B cell (primary cell): Measurements from ENCODE around the gene CHRNG. TPM values are rescaled to one million over a fixed set of nuclear protein-coding genes. Genes with fewer than 3 reads are reported as not detected.

Source experiments
- ATAC-seq: fragments of 200-7000 bp; cut with Tn5 transposase; one replicate; pipeline ENCODE4 v1.10.0; 2021; ENCODE audit warnings: low read depth, mild to moderate bottlenecking, moderate number of reproducible peaks, moderate library complexity
- CTCF ChIA-PET: fragments of 350-600 bp; sonication (Branson Sonifier 250); formaldehyde crosslinking; loops from one replicate; lab custom pipeline; 2021; ENCODE audit warnings: antibody characterized with exemption, inconsistent platforms; lab: Charles Lee
- POLR2A ChIA-PET: fragments of 350-600 bp; sonication (Branson Sonifier 250); formaldehyde crosslinking; loops from one replicate; lab custom pipeline; 2021; ENCODE audit warnings: antibody characterized with exemption; lab: Charles Lee
- DNase-seq: peaks from one replicate; pipeline ENCODE4 v3.0.0; 2013
- H2AFZ ChIP-seq: 2 replicates; pipeline ENCODE4 v1.6.1; 2012; ENCODE audit warnings: mild to moderate bottlenecking, low read depth, low read length; ENCODE audit not compliant: insufficient read depth, poor library complexity, severe bottlenecking
- H3K27ac ChIP-seq, 2 donors: 1 replicate in 1 of 2; 2 replicates in 1 of 2; pipeline ENCODE4 v1.5.1; 2012 to 2013; ENCODE audit warnings: low read length in 2 of 2, mild to moderate bottlenecking in 2 of 2, moderate library complexity in 1 of 2
- H3K27me3 ChIP-seq, 4 experiments: fragments of 200-600 bp in 1 of 4; sonication (generic) in 1 of 4; replicated peaks in 1 of 4; 1 replicate in 2 of 4; 2 replicates in 2 of 4; pipeline versions ENCODE4 v1.6.1 to v1.7.0; 2013 to 2016; ENCODE audit warnings: low read length in 3 of 4, mild to moderate bottlenecking in 2 of 4, mixed read lengths in 1 of 4, moderate library complexity in 1 of 4; ENCODE audit not compliant: insufficient read depth in 4 of 4, control insufficient read depth in 3 of 4; ENCODE audit errors: control extremely low read depth in 1 of 4
- H3K36me3 ChIP-seq, 2 experiments: replicated peaks in 1 of 2; 1 replicate in 1 of 2; 2 replicates in 1 of 2; pipeline versions ENCODE4 v1.6.1 to v1.7.1; 2013; ENCODE audit warnings: low read length in 1 of 2; ENCODE audit not compliant: insufficient read depth in 2 of 2, control insufficient read depth in 1 of 2; ENCODE audit errors: control extremely low read depth in 1 of 2, extremely low read depth in 1 of 2
- H3K4me1 ChIP-seq, 2 donors: fragments of 200-600 bp in 1 of 2; sonication (generic) in 1 of 2; 1 replicate in 1 of 2; 2 replicates in 1 of 2; pipeline versions ENCODE4 v1.5.1 to v1.6.1; 2013 to 2017; ENCODE audit warnings: low read length in 2 of 2; ENCODE audit not compliant: control insufficient read depth in 2 of 2, insufficient read depth in 2 of 2
- H3K4me2 ChIP-seq: replicated peaks from 2 replicates; pipeline ENCODE3; 2012; ENCODE audit warnings: mild to moderate bottlenecking, low read depth, low read length; ENCODE audit not compliant: poor library complexity, severe bottlenecking
- H3K4me3 ChIP-seq, 5 experiments: fragments of 200-600 bp in 1 of 5; sonication (generic) in 1 of 5; 1 replicate in 3 of 5; 2 replicates in 2 of 5; pipeline versions ENCODE4 v1.5.1 to v1.7.0; 2011 to 2016; ENCODE audit warnings: low read length in 4 of 5, mild to moderate bottlenecking in 4 of 5, low read depth in 2 of 5, control low read depth in 1 of 5, moderate library complexity in 1 of 5; ENCODE audit not compliant: insufficient read depth in 1 of 5; ENCODE audit errors: control extremely low read depth in 1 of 5, extremely low read depth in 1 of 5
- H3K79me2 ChIP-seq: fragments of 200-600 bp; sonication (generic); one replicate; pipeline ENCODE4 v1.6.0; 2016; ENCODE audit warnings: low read length; ENCODE audit not compliant: control insufficient read depth, insufficient read depth
- H3K9ac ChIP-seq: fragments of 200-600 bp; sonication (generic); 2 replicates; pipeline ENCODE4 v1.6.1; 2017; ENCODE audit warnings: mild to moderate bottlenecking, low read length, moderate library complexity
- H3K9me3 ChIP-seq, 3 donors: one replicate each; pipeline versions ENCODE4 v1.6.1 to v1.7.1; 2013; ENCODE audit warnings: low read length in 2 of 3; ENCODE audit not compliant: control insufficient read depth in 2 of 3, insufficient read depth in 1 of 3; ENCODE audit errors: control extremely low read depth in 1 of 3
- H4K20me1 ChIP-seq: 2 replicates; pipeline ENCODE4 v1.6.0; 2012; ENCODE audit warnings: mild to moderate bottlenecking, low read length; ENCODE audit not compliant: insufficient read depth, control insufficient read depth, poor library complexity, severe bottlenecking
- H3K27ac Mint-ChIP-seq: one replicate; pipeline ENCODE4 v1.8.0; 2021; ENCODE audit warnings: mixed read lengths
- H3K27me3 Mint-ChIP-seq: one replicate; pipeline ENCODE4 v1.8.0; 2021; ENCODE audit warnings: mixed read lengths
- H3K4me1 Mint-ChIP-seq: one replicate; pipeline ENCODE4 v1.8.0; 2021; ENCODE audit warnings: mixed read lengths
- H3K4me3 Mint-ChIP-seq: one replicate; pipeline ENCODE4 v1.8.0; 2021; ENCODE audit warnings: mixed read lengths
- H3K9me3 Mint-ChIP-seq: one replicate; pipeline ENCODE4 v1.8.0; 2022; ENCODE audit warnings: mixed read lengths; ENCODE audit not compliant: insufficient read depth
- EZH2 ChIP-seq: IDR thresholded peaks from 2 replicates; pipeline ENCODE4 v1.6.1; 2012; ENCODE audit warnings: borderline replicate concordance, low read depth, mild to moderate bottlenecking, moderate library complexity, low read length; ENCODE audit not compliant: insufficient read depth, poor library complexity, severe bottlenecking
- WGBS: methylation state at CpG from one replicate; pipeline ENCODE4 v1.1.5; 2013; ENCODE audit warnings: missing lambda C conversion rate; ENCODE audit not compliant: insufficient coverage; 5-methylcytosine and 5-hydroxymethylcytosine counted together
- intact Hi-C: fragments of 100-400 bp; cut with micrococcal nuclease; formaldehyde crosslinking; loops from one replicate; pipeline ENCODE4 v1.10.0; 2022
- polyA plus RNA-seq: library from polyadenylated mRNA; depleted of rRNA; stranded (reverse); fragments of >200 nt; gene quantifications from 2 replicates; pipeline ENCODE4 v1.2.3, GENCODE V29; 2012
- total RNA-seq, 2 donors: library from RNA; stranded (reverse); fragments of 120-200 nt in 1 of 2; gene quantifications; 1 replicate in 1 of 2; 2 replicates in 1 of 2; pipeline versions ENCODE4 v1.2.3 to v1.2.4, GENCODE V29; 2013 to 2022
- TF ChIP-seq, protein P1 (sequence below): fragments of 200-600 bp; IDR thresholded peaks from one replicate; pipeline ENCODE4 v1.8.0; 2022; ENCODE audit warnings: antibody characterized with exemption, mild to moderate bottlenecking

The CHRNG gene
- total and polyA plus RNA-seq, 2 donors (not counting 1 experiment from before 2014, with no cell fraction given): not detected

DNA sequence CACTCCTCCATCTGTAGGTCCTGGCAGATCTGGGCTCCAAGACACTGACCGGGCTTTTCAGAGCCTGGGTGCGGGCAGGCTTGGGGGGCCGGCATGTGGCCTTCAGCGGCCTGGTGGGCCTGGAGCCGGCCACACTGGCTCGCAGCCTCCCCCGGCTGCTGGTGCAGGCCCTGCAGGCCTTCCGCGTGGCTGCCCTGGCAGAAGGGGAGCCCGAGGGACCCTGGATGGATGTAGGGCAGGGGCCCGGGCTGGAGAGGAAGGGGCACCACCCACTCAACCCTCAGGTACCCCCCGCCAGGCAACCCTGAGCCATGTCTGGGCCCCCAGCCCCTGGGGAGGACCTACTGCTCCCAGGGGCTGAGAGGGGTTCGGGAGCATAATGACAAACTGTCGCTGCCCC lies 14.3 kb upstream of the CHRNG start:
- no peak for TF ChIP-seq EZH2
- TF ChIP-seq, protein P1, sequence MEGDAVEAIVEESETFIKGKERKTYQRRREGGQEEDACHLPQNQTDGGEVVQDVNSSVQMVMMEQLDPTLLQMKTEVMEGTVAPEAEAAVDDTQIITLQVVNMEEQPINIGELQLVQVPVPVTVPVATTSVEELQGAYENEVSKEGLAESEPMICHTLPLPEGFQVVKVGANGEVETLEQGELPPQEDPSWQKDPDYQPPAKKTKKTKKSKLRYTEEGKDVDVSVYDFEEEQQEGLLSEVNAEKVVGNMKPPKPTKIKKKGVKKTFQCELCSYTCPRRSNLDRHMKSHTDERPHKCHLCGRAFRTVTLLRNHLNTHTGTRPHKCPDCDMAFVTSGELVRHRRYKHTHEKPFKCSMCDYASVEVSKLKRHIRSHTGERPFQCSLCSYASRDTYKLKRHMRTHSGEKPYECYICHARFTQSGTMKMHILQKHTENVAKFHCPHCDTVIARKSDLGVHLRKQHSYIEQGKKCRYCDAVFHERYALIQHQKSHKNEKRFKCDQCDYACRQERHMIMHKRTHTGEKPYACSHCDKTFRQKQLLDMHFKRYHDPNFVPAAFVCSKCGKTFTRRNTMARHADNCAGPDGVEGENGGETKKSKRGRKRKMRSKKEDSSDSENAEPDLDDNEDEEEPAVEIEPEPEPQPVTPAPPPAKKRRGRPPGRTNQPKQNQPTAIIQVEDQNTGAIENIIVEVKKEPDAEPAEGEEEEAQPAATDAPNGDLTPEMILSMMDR: no peak
- Mint-ChIP-seq H3K4me1 (peaks cover 17% of the 10 kb centered on the region), H3K9me3 (no peaks in the 10 kb centered on the region), H3K4me3 (no peak overlapping the region), H3K27me3 (peaks cover 43% of the 10 kb centered on the region), H3K27ac (no peak overlapping the region)
- no peak overlapping the region for H3K4me3 ChIP-seq
- H3K79me2 ChIP-seq: no peaks in the 10 kb centered on the region
- 91% methylated on average over 11 of the region's 14 CpGs for WGBS
- H3K4me2 ChIP-seq: no peak overlapping the region
- POLR2A ChIA-PET: no interaction called here
- no peaks in the 10 kb centered on the region for H3K36me3 ChIP-seq
- H4K20me1 ChIP-seq: no peaks in the 10 kb centered on the region
- no peak for ATAC-seq
- peaks cover 30 to 32% of the 10 kb centered on the region in 2 donors for H3K4me1 ChIP-seq
- no peak overlapping the region for H3K9ac ChIP-seq
- intact Hi-C loops: no loop called here
- peaks cover 0 to 47% (median 22%) of the 10 kb centered on the region in 4 experiments for H3K27me3 ChIP-seq
- CTCF ChIA-PET: no interaction called here
- no peak overlapping the region for H2AFZ ChIP-seq
- DNase-seq: no peak
- H3K9me3 ChIP-seq: peaks cover 0 to 16% (median 0%) of the 10 kb centered on the region in 3 donors
- H3K27ac ChIP-seq: no peak overlapping the region

DNA sequence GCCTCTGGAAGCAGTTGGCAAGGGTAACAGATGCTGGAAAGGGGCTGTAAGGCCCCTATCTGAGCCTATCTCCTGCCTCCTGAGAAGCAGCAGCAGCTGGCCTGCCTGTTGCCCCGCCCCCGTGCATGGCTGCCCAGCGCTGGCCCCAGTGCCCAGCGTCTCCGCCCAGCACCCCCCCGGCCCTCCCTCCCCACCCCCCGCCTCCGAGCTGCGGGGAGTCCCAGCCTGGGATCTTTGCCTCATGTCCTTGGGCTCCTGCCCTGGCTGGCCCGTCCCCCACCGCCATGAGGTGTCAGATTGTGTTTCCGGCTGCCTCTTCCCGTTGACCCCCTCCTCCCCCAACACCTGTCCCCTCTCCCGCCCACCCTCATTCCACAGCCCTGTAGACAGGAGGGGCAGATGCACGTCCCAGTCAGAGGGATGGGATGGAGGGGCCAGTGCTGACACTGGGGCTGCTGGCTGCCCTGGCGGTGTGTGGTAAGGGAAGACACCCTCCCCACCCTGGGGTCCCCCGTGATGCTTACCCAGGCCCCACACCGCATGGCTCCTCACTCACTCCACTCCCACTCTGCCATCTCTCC lies 13.6 kb upstream of the CHRNG start, which contains the start of gene CHRND:
Gene CHRND, plus strand, starts transcription at position 370 of the 581 bp plus-strand sequence. Its CDS starts 56 bp downstream, at position 426.
- POLR2A ChIA-PET: no interaction called here
- CTCF ChIA-PET: interaction anchor here (0.6 kb wide), 1 partner anchor 647 kb away, joined by 5 read pairs; no protein-coding TSS in a partner anchor
- intact Hi-C loops: no loop called here

More for the DNA sequence above, 13.6 kb upstream of the CHRNG start, which contains the start of gene CHRND:
- Histone ChIP-seq H3K27me3 (peaks cover 0 to 45% (median 22%) of the 10 kb centered on the region in 4 experiments), H3K4me1 (peaks cover 30 to 32% of the 10 kb centered on the region in 2 donors), H3K27ac (no peak within 1 kb of the TSS), H3K4me2 (no peak within 1 kb of the TSS), H2AFZ (no peak within 1 kb of the TSS), H3K9me3 (peaks cover 0 to 16% (median 0%) of the 10 kb centered on the region in 3 donors), H4K20me1 (no peaks in the 10 kb centered on the region), H3K9ac (no peak within 1 kb of the TSS), H3K79me2 (no peaks in the 10 kb centered on the region), H3K4me3 (no peak within 1 kb of the TSS), H3K36me3 (no peaks in the 10 kb centered on the region)
- DNase-seq (no peak), ATAC-seq (no peak)
- H3K9me3 Mint-ChIP-seq: no peaks in the 10 kb centered on the region
- 38% methylated on average over 8 of the region's 18 CpGs for WGBS
- H3K27me3 Mint-ChIP-seq: peaks cover 43% of the 10 kb centered on the region
- H3K27ac Mint-ChIP-seq: no peak within 1 kb of the TSS
- H3K4me1 Mint-ChIP-seq: peaks cover 17% of the 10 kb centered on the region
- H3K4me3 Mint-ChIP-seq: no peak within 1 kb of the TSS
- TF ChIP-seq EZH2: no peak
- TF ChIP-seq, protein P1: no peak
